AG09319 (cell line): Measurements from ENCODE around the gene VTI1A.

Experiments used
- DNase-seq: peaks from one replicate; pipeline ENCODE4 v3.0.0-alpha.2; 2010; ENCODE audit warnings: low read depth; ENCODE audit errors: extremely low read depth
- TF ChIP-seq, protein P1 (sequence below): IDR thresholded peaks from 2 replicates; pipeline ENCODE4 v1.5.1; 2011; ENCODE audit warnings: low read depth, mild to moderate bottlenecking, inconsistent platforms, low read length, moderate library complexity

Gene VTI1A

DNA sequence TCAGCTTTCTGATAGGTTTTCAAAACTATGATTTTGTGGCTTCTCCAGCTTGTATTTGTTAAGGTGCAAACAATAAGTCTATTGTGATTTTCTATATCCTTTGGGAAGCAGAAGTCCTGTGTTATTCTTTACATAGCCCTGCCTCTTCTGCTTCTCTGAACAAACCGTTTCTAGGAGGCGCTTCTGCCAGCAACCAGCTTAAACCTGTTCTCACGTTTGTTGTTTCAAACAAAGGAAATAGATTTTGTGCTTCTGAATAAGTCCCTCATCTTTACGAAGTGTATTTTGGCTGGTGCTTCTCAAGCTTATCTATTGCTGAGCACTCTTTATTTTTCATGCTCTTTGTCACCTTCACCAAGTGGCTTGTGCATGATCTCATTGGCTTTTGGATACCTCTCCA, 61.0 kb downstream of the VTI1A start:
- DNase-seq, result no peak
- TF ChIP-seq, protein P1, sequence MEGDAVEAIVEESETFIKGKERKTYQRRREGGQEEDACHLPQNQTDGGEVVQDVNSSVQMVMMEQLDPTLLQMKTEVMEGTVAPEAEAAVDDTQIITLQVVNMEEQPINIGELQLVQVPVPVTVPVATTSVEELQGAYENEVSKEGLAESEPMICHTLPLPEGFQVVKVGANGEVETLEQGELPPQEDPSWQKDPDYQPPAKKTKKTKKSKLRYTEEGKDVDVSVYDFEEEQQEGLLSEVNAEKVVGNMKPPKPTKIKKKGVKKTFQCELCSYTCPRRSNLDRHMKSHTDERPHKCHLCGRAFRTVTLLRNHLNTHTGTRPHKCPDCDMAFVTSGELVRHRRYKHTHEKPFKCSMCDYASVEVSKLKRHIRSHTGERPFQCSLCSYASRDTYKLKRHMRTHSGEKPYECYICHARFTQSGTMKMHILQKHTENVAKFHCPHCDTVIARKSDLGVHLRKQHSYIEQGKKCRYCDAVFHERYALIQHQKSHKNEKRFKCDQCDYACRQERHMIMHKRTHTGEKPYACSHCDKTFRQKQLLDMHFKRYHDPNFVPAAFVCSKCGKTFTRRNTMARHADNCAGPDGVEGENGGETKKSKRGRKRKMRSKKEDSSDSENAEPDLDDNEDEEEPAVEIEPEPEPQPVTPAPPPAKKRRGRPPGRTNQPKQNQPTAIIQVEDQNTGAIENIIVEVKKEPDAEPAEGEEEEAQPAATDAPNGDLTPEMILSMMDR, result no peak

DNA sequence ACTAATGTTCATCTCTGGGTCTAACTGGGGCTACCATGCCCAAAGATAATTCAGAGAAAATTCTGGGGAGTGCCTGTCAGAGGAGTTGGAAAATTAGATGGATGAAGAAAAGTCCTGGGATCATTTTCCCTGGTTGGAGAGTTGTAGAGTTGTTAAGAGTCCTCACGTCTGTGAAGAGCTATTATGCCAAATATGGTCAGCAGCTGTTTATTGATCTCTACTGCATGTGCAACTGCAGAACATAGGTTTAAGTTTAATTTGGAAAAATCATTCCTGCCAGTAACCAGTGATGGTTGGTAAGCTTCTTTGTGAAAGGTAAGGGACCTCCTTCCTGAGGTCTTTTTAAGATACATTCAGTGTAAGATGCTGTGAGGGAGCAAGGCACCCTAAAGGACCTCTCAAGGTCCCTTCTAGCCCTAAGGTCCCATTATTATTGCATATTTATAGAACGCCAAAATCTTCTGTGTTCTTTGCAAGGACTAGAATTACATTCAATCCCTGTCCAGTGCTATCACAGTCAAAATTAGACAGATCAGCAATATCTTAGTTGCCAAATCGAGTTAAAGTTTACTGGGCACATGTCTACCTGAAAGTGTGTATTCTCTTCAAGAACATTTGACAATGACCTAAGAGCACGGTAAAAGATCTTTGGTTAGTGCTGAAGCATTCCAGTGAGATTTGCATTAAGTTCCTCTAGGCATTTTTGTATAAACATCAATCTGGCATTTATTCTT, 62.7 kb downstream of the VTI1A start:
- TF ChIP-seq, protein P1, result no peak
- no peak for DNase-seq

DNA sequence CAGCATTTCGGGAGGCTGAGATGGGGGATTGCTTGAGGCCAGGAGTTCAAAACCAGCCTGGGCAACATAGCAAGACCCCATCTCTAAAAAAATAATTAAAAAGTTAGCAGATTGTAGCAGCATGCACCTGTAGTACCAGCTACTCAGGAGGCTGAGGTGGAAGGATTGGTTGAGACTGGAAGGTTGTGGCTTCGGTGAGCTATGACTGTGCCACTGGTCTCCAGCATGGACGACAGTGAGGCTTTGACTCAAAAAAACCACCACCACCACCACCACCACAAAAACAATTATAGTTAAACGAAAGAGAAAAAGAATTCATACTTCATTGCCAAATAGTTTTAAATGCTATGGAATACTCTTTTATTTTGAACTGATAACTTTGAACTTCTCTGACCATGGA, 63.4 kb downstream of the VTI1A start:
- DNase-seq, result no peak
- TF ChIP-seq, protein P1, result no peak

GRCh38 chr10:112512294-112512693, 65.3 kb downstream of the VTI1A start:
- TF ChIP-seq, protein P1, result no peak
- no peak for DNase-seq

- TF ChIP-seq, protein P1, result no peak
- no peak for DNase-seq
These were observed 68.1 kb downstream of the VTI1A start for GRCh38 chr10:112515126-112515525.

GRCh38 chr10:112515852-112516251, 68.8 kb downstream of the VTI1A start:
- TF ChIP-seq, protein P1, result no peak
- DNase-seq, result no peak

- TF ChIP-seq, protein P1, result no peak
- no peak for DNase-seq
These were observed 70.4 kb downstream of the VTI1A start for GRCh38 chr10:112517451-112517862.
